Vagina (tissue), 2 donors: ENCODE results near the gene SRGAP2B.
"Not testable (repeated sequence)": the region's sequence is repeated elsewhere in the genome, so short reads cannot be mapped to it uniquely, and the experiment has no call there.

Experiments used
- POLR2A ChIP-seq, 2 donors: fragments of 450-650 bp; IDR thresholded peaks; one replicate each; pipeline ENCODE4 v1.6.1; 2017; ENCODE audit warnings: antibody characterized with exemption in 2 of 2, mild to moderate bottlenecking in 2 of 2, moderate library complexity in 2 of 2
- POLR2AphosphoS5 ChIP-seq, 2 donors: sonication (generic); formaldehyde crosslinking; IDR thresholded peaks; one replicate each; pipeline ENCODE4 v1.9.0; 2017; ENCODE audit warnings: antibody characterized with exemption in 2 of 2, mild to moderate bottlenecking in 2 of 2, low read depth in 1 of 2; ENCODE audit not compliant: insufficient read depth in 1 of 2
- TF ChIP-seq, protein P1 (sequence below), 3 experiments: fragments of 450-650 bp in 2 of 3; fragments of 200-600 bp in 1 of 3; sonication (generic) in 1 of 3; IDR thresholded peaks; one replicate each; pipeline ENCODE4 v1.5.1; 2017 to 2019; ENCODE audit warnings: antibody characterized with exemption in 3 of 3, mild to moderate bottlenecking in 2 of 3, moderate library complexity in 2 of 3

DNA sequence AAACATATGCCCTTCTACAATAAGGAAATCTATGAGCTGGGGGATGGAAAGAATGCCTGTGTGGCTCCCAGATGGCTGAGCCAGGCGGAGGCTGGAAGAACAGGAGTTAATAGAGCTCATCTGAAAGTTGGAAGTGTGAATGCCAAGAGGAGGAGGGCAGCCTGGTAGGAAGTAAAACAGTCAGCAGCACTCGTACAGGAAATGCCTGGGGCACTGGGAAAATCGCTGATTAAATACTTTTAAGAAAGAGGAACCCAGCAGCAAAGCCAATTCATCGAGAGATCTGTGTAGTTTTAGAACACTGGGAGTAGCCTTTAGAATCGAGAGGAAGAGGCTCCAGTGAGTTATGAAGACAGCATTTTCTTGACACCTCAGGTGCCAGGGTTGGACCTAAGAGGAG is 171.5 kb downstream of the SRGAP2B start:
- TF ChIP-seq, protein P1, sequence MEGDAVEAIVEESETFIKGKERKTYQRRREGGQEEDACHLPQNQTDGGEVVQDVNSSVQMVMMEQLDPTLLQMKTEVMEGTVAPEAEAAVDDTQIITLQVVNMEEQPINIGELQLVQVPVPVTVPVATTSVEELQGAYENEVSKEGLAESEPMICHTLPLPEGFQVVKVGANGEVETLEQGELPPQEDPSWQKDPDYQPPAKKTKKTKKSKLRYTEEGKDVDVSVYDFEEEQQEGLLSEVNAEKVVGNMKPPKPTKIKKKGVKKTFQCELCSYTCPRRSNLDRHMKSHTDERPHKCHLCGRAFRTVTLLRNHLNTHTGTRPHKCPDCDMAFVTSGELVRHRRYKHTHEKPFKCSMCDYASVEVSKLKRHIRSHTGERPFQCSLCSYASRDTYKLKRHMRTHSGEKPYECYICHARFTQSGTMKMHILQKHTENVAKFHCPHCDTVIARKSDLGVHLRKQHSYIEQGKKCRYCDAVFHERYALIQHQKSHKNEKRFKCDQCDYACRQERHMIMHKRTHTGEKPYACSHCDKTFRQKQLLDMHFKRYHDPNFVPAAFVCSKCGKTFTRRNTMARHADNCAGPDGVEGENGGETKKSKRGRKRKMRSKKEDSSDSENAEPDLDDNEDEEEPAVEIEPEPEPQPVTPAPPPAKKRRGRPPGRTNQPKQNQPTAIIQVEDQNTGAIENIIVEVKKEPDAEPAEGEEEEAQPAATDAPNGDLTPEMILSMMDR (IDR thresholded peaks at IDR 0.05), result not testable (repeated sequence)
- TF ChIP-seq POLR2A (IDR thresholded peaks at IDR 0.05); POLR2AphosphoS5 (IDR thresholded peaks at IDR 0.05; ENCODE audit: insufficient read depth in 1 of 2, low read depth in 1 of 2): not testable (repeated sequence)
